ENCODE results near the gene KRT15. TPM values are rescaled to one million over a fixed set of nuclear protein-coding genes. Genes with fewer than 3 reads are reported as not detected.

The KRT15 gene
- total and polyA plus RNA-seq, 7 donors, result 5.4 to 10.3 (median 9.2) TPM; not detected in 4

GRCh38 chr17:41537990-41538389 is 19.3 kb upstream of the KRT15 start:
- WGBS, 2 donors, result 87 to 89% methylated on average over 9 of the region's 9 CpGs
- Histone ChIP-seq H3K27me3 (peaks cover 0 to 7% (median 0%) of the 10 kb centered on the region in 3 donors), H3K27ac (no peak overlapping the region), H3K36me3 (no peaks in the 10 kb centered on the region), H3K9me3 (no peaks in the 10 kb centered on the region), H3K4me1 (no peaks in the 10 kb centered on the region), H3K4me3 (no peak overlapping the region)
- TF ChIP-seq CTCF (IDR thresholded peaks at IDR 0.05), result no peak
- TF ChIP-seq EP300 (IDR thresholded peaks at IDR 0.05), result no peak
- no peak for TF ChIP-seq POLR2A (IDR thresholded peaks at IDR 0.05)
- TF ChIP-seq POLR2AphosphoS5 (IDR thresholded peaks at IDR 0.05), result no peak
- no peak for DNase-seq
- intact Hi-C loops (cut with DNase I), result no loop called here

- no peak overlapping the region for H3K4me3 ChIP-seq
- TF ChIP-seq CTCF (IDR thresholded peaks at IDR 0.05) (no peak), EP300 (IDR thresholded peaks at IDR 0.05) (no peak), POLR2A (IDR thresholded peaks at IDR 0.05) (no peak), POLR2AphosphoS5 (IDR thresholded peaks at IDR 0.05) (no peak)
- 91 to 92% methylated on average over 7 of the region's 7 CpGs for WGBS, 2 donors
- H3K36me3 ChIP-seq, result no peaks in the 10 kb centered on the region
- no peaks in the 10 kb centered on the region for H3K4me1 ChIP-seq
- H3K27ac ChIP-seq, result no peak overlapping the region
- intact Hi-C loops (cut with DNase I), result no loop called here
- no peaks in the 10 kb centered on the region for H3K9me3 ChIP-seq
- H3K27me3 ChIP-seq, result peaks cover 0 to 7% (median 0%) of the 10 kb centered on the region in 3 donors
- DNase-seq, result no peak
These were observed 18.9 kb upstream of the KRT15 start for GRCh38 chr17:41537614-41537954.

GRCh38 chr17:41536741-41537613 is 18.3 kb upstream of the KRT15 start:
- intact Hi-C loops (cut with DNase I), result no loop called here
- Histone ChIP-seq H3K36me3 (no peaks in the 10 kb centered on the region), H3K27ac (no peak overlapping the region), H3K4me1 (no peaks in the 10 kb centered on the region), H3K9me3 (no peaks in the 10 kb centered on the region), H3K4me3 (no peak overlapping the region), H3K27me3 (peaks cover 0 to 7% (median 0%) of the 10 kb centered on the region in 3 donors)
- no peak for DNase-seq
- 89 to 90% methylated on average over 7 of the region's 7 CpGs for WGBS, 2 donors
- no peak for TF ChIP-seq POLR2A (IDR thresholded peaks at IDR 0.05)
- no peak for TF ChIP-seq POLR2AphosphoS5 (IDR thresholded peaks at IDR 0.05)
- TF ChIP-seq EP300 (IDR thresholded peaks at IDR 0.05), result no peak
- TF ChIP-seq CTCF (IDR thresholded peaks at IDR 0.05), result no peak

- Histone ChIP-seq H3K27me3 (peaks cover 0 to 7% (median 4%) of the 10 kb centered on the region in 3 donors), H3K4me3 (no peak overlapping the region), H3K36me3 (no peaks in the 10 kb centered on the region), H3K9me3 (no peaks in the 10 kb centered on the region), H3K27ac (no peak overlapping the region), H3K4me1 (no peaks in the 10 kb centered on the region)
- TF ChIP-seq EP300 (IDR thresholded peaks at IDR 0.05) (no peak), POLR2A (IDR thresholded peaks at IDR 0.05) (no peak), POLR2AphosphoS5 (IDR thresholded peaks at IDR 0.05) (no peak), CTCF (IDR thresholded peaks at IDR 0.05) (no peak)
- DNase-seq, result no peak
- 62 to 68% methylated on average over 15 of the region's 15 CpGs for WGBS, 2 donors
- intact Hi-C loops (cut with DNase I), result no loop called here
These were observed 17.2 kb upstream of the KRT15 start for GRCh38 chr17:41535764-41536481.
